ENCODE results near the gene NKTR.
A peak's percentile ranks its signal among the peaks of the same experiment; 100 is the strongest.
"Not testable (repeated sequence)": the region's sequence is repeated elsewhere in the genome, so short reads cannot be mapped to it uniquely, and the experiment has no call there.

The NKTR gene

DNA sequence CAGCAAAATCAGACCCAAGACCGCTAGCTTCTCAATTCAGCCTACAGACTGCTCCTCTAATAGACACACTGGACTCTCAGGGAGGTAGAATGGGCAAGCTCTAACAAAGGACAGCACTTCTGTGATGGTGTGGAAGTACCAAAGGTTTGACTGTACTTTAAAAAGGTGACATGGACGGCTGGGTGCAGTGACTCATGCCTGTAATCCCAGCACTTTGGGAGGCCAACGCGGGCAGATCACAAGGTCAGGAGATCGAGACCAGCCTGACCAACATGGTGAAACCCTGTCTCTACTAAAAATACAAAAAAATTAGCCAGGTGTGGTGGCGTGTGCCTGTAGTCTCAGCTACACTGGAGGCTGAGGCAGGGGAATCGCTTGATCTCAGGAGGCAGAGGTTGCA, 3.4 kb upstream of the NKTR start:
- not testable (repeated sequence) for DNase-seq

DNA sequence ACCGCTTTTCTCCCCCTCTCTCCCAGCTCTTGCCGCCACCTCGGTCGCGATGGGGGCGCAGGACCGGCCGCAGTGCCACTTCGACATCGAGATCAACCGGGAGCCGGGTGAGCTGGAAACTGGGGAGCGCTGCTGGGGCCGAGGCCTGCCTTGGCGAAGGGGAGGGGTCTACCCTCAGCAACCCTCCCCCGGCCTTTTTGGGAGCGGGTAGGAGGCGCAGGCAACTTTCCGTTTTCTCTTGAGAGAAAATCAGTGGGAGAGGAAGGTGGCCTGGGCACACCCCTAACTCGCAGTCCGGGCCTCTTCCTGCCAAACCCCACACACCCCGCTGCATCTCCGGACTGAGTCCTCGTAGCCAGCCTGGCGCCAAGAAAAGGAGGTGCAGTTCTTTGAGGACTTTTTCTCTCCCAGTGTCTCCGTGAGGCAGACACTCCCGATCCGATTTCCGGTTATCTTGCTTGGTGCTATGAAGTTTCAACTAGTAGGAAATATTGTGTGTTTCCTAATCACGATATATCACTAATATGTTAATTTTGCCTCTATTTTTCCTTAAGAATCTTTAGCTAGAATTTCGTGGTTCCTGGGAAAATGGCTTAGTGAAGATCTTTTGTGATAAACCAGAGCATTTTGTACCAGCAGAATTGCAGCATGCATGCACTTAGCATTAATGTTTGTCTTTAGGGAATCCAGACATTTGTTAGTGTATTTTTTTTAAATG, 631 bp downstream of the NKTR start:
- peak; percentile 56 for DNase-seq

DNA sequence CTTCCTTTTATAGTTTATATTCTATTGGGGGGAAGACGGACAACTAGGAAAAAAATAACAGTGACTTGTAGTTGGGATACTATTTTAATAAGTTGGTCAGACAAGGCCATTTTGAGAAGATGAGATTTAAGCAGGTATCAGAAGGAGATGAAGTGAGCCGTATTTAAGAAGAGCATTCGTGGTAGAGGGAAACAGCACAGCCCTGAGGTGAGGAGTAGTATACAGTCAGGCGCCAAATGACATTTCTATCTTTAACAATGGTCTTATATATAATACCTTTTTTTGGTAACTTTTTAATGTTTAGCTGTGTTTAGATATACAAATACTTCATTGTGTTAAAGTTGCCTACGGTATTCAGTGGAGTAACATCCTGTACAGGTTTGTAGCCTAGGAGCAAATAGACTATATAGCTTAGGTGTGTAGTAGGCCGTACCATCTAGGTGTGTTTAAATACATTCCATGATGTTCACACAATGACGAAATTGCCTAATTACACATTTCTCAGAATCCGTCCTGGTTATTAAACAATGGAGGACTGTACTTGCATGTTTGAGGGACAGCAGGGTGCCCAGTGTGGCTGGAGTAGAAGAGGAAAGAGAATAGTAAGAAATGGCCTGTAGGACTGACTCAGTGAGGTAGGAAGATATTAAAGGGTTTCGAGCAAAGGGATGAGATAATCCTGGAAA, 1.6 kb downstream of the NKTR start:
- peak; percentile 47 for DNase-seq

DNA sequence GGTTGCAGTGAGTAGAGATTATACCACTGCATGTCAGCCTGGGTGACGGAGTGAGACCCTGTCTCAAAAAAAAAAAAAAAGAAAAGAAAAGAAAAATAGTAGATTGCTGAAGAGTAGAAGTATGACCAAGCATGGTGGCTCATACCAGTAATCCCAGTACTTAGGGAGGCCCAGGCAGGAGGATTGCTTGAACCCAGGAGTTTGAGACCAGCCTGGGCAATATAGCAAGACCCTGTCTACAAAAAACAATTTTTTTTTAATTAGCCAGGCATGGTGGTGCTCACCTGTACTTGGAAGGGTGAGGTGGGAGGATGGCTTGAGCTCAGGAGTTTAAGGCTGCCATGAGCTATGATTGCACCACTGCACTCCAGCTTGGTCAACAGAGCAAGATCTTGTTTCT, 2.5 kb downstream of the NKTR start:
- DNase-seq, result no peak

DNA sequence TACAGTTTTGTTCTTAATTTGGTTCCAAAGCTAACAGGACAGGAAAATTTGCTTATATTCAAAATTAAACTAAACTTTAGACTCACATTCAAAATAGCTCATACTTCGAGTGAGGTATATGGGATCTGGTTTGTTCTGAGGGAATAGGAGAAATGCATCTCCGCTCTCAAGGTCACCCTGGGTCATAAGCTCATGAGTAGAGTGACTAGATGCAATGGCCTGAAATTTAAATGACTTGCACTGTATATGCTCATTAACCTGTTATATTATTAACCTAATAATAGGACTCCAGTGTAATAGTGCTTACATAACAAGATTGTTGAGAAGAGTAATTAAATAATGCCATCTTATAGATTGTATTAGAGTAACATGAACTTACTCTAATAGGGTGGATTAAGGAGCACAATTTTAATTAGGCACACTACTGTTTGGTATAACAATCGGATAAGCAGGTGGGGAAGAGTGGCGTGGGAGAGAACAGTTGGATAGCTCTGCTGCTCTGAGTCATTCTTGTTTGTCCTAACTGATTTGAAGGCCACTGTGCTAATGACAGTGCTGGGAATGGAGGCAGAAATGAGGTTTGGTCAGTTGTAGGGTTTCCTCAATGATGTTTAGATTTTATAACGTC, 5.2 kb downstream of the NKTR start:
- no peak for DNase-seq

DNA sequence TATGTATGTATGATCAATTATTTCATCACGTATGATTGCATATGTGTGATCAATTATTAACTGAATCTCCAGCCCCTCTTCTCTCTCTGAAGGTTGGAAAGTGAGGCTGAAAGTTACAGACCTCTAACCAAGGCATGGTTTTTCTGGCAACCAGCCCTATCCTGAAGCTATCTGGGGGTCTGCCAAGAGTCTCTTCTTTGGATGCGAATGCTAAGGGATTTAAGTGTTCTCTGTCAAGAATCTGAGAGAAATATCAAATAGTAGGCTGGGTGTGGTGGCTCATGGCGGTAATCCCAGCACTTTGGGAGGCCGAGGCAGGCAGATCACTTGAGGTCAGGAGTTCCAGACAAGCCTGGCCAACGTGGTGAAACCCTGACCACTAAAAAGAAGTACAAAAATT, 8.1 kb downstream of the NKTR start:
- DNase-seq, result no peak

DNA sequence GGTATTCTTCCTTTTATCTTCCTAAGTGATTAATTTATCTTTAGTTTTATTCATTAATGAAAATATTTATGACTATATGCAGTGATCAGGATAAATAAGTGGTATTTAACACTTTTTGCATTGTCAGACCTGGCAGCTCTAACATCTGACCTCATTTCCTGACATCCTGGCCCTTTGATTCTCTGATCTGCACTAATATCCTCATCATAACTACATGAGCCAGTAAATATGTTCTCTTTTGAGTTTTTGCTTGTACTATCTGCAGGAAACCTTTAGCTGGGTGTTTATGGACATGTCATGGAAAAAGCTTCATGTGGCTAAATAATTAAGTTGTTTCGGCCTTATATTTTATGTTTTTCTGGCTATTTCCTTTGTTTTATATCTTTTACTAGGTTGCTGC, 10.5 kb downstream of the NKTR start:
- peak; percentile 37 for DNase-seq

DNA sequence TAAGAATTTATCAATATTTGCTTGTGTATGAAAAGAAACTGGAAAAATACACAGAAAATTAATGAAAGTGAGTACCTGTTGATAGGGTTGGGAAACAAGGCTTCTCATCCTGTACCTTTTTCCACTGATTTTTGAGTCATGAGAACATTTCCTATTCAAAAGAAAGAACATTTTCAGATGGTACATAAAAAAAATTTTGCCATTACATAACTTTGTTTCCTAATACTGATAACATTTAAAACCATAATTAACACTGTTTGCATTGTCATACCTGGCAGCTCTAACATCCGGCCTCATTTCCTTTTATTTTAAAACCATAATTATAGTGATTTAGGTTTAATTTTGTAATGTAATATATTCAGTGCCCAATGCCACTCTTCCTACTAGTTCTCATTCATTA, 11.7 kb downstream of the NKTR start:
- no peak for DNase-seq

DNA sequence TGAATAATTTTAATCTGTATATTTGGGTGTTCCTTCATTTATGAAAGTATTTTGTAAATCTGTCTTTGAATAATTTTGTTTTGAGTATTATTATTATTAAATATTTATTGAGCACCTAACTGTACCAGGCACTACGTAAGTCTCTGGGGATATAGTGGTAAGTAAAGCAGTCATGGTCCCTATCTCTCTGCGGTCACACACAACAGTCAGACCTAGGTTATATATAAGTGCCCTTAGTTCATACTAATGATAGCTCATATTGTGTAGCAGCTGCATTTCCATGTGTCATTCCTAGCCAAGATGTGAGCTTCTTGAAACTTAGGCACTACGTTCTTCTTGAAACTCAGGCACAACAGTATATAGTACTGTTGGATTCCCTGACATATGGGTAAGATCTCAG, 12.4 kb downstream of the NKTR start:
- no peak for DNase-seq

DNA sequence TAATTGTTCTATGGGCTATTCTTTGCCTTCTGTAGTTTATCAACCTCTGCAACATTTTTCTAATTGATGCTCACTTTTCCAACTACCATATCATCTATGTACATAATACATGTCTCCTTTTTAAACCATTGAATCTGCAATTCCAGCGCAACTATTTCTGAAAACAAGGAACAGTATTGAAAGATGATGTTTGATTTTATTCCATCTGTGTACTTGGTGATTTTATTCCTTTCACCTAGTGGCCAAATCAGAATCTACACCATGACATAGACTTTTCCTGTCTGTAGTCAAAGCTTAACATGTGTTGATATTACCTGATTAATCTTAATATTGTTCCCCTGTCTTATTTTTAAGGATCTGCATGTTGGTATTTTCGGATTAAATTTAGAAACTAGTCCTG, 13.0 kb downstream of the NKTR start:
- DNase-seq, result peak; percentile 38

DNA sequence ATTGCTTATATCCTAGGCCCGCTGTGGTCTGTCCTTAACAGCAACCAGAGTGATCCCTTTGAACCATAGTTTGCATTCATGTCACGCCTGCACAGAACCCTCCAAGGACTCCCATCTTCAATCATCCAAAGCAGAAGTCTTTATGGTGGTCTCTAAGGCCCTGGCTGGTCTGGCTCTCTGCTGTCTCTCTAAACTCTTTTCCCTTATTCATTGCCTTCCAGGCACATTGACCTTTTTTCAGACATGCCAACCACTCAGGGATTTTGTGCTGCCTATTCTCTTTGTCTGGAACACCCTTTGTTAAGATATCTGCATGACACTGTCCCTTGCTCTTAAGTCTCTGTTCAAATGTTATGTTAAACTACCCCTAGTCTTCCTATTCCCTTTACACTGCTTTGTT, 31.1 kb downstream of the NKTR start:
- DNase-seq, result no peak

DNA sequence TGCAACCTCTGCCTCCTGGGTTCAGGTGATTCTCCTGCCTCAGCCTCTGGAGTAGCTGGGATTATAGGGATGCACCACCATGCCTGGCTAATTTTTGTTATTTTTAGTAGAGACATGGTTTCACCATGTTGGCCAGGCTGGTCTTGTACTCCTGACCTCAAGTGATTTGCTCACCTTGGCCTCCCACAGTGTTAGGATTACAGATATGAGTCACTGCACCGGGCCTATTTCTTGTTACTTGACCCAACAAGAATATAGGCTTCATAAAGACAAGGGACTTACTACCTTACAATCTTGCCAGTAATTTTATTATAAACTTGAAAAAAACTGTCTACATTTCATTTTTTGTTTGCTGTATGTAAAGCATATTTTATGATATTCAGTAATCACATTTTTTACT, 31.7 kb downstream of the NKTR start:
- no peak for DNase-seq

DNA sequence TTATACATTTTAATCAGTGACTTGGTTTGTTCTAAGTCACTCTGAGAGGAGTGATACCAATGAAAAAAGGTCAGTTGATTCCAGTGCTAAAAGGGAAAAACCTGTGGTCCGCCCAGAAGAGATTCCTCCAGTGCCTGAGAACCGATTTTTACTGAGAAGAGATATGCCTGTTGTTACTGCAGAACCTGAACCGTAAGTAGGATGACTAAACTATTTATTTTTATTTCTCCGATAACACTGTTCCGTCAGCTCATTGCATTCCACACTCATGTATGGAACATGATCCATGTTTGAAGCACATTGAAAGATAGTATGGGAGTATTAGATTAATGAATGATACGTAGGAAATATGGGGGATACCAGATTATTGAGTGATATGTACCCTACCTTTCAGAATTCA, 33.1 kb downstream of the NKTR start:
- no peak for DNase-seq

DNA sequence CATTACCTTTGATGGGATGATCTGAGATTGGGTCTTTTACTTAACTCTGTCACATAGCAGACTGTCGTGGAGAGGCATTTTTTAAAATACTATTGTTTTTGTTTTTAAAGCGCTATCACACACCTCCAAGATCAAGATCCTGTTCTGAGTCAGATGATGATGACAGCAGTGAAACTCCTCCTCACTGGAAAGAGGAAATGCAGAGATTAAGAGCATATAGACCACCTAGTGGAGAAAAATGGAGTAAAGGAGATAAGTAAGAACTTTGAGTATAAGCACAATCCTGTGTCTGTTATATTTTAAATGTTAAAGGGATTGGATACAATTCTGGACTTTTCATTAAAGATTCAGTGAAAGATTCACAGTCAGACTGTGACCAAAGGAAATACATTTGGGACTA, 34.6 kb downstream of the NKTR start:
- no peak for DNase-seq

DNA sequence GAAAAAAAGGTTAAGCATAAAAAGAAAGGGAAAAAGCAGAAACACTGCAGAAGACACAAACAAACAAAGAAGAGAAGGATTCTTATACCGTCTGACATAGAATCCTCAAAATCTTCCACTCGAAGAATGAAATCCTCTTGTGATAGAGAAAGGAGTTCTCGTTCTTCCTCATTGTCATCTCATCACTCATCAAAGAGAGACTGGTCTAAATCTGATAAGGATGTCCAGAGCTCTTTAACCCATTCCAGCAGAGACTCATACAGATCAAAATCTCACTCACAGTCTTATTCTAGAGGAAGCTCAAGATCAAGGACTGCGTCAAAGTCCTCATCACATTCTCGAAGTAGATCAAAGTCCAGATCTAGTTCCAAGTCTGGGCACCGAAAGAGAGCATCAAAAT, 36.5 kb downstream of the NKTR start:
- no peak for DNase-seq

DNA sequence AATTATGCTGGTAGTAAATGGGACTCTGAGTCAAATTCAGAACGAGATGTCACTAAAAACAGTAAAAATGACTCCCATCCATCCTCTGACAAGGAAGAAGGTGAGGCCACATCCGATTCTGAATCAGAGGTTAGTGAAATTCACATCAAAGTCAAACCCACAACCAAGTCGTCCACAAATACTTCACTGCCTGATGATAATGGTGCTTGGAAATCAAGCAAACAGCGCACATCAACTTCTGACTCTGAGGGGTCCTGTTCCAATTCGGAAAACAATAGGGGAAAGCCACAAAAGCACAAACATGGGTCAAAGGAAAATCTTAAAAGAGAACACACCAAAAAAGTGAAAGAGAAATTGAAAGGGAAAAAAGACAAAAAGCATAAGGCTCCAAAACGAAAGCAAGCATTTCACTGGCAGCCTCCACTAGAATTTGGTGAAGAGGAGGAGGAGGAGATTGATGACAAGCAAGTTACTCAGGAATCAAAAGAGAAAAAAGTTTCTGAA, 37.9 kb downstream of the NKTR start:
- peak; percentile 66 for DNase-seq

DNA sequence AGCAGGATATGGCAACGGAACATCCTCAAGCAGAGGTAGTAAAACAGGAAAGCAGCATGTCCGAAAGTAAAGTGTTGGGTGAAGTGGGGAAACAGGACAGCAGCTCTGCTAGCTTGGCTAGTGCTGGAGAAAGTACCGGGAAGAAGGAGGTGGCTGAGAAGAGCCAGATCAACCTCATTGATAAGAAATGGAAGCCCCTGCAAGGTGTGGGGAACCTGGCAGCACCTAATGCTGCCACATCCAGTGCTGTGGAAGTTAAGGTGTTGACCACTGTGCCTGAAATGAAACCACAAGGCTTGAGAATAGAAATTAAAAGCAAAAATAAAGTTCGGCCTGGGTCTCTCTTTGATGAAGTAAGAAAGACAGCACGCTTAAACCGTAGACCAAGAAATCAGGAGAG, 38.7 kb downstream of the NKTR start:
- peak; percentile 18 for DNase-seq

DNA sequence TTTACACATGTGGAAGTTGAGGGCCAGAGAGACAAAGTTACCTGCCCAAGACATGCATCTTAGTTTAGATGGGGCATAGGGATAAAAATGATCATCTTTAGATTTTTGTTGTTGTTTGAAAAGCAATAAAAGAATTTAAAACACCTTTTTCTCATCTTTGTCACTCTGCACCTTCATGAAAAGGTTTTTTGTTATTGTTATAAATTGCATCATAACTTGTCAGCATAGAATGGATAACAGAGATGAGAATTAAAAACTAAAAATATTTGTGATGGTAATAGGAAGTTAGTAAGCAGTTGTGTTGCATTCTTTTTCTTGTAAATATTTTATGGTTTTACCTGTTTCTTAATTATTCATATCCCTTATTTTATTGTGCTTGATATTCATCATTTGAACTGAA, 39.6 kb downstream of the NKTR start:
- DNase-seq, result no peak

DNA sequence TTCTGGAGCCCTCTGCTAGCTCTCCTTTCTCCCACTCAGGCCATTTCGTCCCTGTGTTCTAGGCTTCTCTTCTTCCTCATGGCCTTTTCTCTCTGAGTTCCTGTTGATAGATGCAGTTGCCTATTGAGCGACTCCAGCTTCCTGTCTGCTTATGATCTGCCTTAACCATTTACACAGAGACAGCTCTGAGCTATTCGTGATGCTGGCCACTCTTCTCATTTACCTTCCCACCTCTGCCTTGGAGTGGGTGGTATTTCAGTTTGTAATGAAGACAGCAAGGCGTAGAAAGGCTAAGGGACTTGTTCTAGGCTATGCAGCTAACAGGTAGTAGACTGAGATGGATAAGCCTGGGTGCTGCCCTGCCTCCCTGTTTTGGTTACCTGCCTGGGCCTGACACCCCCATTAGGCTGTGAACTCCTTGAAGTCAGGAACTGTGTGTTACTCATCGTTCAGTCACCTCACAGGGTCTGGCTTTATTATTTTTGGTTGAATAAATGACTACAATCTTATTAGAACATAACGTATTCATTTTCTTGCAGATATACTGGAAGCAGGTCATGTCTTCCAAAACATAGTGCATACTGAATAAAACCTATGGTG, 40.4 kb downstream of the NKTR start:
- no peak for DNase-seq

DNA sequence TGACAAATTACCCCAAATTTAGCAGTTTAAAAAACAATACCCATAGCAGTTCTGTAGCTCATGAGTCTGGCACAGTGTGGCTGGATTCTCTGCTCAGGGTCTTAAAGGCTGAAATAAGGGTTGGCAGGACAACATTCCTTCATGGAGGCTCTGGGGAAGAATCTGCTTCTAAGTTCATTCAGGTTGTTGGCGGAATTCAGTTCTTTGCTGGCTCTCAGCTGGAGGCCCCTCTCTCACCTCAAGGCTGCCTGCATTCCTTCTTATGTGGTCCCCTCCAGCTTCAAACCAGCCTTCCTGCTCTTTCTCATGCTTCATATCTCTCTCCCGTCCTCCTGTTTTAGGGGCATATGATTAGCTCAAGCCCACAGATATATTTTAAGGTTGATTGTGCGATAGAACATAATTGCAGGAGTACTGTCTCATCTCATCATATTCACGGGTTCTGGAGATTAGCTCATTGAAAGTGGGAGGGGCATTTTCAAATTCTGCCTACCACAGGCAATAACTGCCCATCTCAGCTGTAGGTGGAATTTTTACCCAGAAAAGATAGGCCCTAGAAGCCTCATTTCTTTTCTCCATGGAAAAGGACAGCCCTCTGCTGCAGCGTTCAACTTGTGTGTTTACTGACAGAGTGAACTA, 47.5 kb downstream of the NKTR start:
- DNase-seq, result no peak

DNA sequence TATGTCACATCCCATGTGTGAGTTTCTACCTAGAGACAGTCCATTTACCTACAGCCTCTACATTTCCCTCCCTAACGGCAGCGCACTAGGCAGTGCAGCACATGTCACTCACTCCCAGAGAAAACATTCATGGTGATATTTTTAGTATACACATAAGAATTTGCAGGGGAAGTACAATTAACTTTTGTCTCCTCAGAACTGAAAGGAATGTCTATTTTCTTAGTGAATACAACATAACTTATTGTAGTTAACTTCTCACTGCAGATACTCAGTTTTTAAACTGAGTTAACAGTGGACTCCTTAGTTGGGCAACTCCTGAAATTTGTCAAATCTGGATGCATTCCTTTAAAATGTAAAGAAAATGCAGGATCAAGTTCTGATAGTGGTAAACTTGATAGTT, 48.5 kb downstream of the NKTR start:
- no peak for DNase-seq

DNA sequence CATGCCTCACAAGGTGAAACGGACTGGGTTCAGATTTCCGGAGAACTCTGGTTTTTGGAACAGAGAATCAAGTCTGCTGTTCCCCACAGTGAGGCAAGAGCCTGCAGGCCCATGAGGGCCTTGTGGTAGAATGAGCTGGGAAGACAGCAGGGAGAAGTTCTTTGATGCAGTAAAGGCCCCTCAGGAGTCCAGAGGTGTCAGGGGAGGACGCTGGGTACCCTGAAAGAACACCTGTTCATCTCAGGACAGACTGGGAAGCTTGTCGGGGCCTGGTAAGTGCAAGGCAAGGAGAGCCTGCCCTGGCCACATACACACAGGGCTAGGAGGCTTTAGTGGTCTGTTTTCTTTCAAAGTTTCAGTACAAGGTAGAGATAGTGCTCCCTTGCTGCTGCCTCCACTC, 49.3 kb downstream of the NKTR start:
- no peak for DNase-seq

Data from CD4-positive, alpha-beta T cell treated with Interleukin-12 subunit alpha and Interleukin-12 subunit beta, for 1 hour (primary cell).